Kasumi-1 (cell line): ENCODE measurements around the gene SLC25A19.

Experiments used
- DNase-seq, 2 experiments: peaks; one replicate each; lab custom pipeline; 2025; lab: John Stamatoyannopoulos, UW

Gene SLC25A19

GRCh38 chr17:75241502-75241901, 47.7 kb downstream of the SLC25A19 start:
- no peak for DNase-seq

- no peak for DNase-seq
Observed at GRCh38 chr17:75241143-75241430, 48.1 kb downstream of the SLC25A19 start.

DNA sequence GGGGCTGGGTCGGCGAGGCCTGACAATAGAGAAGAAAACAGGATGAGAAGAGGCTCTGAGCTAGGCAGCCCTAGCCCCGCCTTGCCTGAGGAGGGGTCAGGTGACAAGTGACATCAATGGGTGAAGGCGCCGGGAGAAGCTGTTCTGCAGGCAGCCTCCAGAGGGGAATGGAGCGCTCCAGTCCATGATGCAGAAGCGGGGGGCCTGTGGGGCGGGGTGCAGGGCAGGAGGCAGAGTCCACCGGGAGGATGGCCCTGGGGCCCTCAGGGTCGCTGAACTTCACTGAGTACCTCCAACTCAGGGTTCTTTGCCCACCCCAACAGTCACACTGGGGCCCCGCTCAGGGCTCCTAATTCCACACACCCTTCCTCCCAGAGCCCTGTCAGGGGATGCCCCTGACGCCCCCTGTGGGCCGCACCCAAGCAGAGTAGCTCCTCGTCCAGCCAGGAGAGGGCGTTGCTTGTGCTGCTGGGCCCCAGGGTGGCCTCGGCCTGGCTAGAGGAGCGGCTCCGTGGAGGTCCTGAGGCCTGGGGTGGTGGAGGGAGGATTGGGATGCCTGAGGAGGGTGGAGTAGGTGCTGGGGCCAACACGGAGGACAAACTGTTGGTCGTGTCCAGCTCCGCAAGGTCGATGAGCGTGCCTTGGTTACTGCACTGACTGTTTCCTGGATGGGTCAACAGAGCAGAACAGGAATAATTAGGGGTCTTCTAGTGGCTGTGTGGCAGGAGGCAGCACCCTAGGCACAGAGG, 48.7 kb downstream of the SLC25A19 start:
- peak; percentile 62 to 73 for DNase-seq

- DNase-seq: no peak
Observed at GRCh38 chr17:75239778-75240393, 49.3 kb downstream of the SLC25A19 start.

DNA sequence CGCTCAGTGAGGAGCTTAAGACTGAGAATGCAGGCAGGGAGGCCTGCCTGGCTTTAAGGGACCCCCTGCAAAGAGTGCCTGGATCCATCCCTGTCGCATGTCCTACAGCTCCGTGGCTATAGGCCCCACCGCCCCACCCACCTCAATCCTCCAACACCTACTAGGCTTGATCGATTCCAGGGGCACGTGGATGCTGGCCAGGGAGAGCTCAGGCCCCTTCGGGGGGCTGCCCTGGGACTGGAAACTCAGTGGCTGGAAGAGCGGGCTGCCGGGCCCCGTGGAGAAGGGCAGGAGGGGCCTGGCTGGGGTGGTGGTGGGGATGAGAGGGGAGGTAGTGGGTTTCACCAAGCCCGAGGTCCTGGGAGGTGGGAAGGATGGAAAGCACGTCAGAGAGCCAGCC, 50.0 kb downstream of the SLC25A19 start:
- no peak for DNase-seq

- peak; percentile 88 for DNase-seq
Observed at GRCh38 chr17:75238684-75239191, 50.5 kb downstream of the SLC25A19 start.

DNA sequence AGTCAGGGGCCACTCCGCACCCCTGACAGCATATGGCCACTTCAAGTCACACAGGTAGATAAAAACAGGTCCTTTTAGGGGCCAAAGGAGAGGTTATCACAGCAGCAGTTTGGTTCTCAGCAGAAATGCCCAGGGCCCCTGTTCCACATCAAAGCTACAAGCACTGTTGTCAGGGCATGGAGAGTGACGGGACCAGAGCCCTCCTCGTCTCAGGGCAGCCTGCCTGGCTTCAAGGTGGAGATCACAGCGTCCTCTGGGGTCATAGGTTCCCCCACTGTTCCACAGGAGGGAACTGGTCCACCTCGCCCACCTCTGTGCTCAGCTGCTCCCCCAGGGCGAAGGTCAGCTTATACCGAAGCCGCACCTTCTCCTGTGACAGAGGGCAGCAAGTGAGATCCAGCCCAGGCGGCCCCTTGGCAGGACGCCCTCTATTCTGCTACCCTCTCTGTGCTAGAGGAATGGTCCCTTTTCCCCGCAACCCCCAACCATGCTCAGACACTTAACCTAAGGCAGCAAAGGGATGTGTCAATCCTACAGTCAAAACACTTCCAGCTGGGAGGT, 51.1 kb downstream of the SLC25A19 start:
- DNase-seq: no peak

DNA sequence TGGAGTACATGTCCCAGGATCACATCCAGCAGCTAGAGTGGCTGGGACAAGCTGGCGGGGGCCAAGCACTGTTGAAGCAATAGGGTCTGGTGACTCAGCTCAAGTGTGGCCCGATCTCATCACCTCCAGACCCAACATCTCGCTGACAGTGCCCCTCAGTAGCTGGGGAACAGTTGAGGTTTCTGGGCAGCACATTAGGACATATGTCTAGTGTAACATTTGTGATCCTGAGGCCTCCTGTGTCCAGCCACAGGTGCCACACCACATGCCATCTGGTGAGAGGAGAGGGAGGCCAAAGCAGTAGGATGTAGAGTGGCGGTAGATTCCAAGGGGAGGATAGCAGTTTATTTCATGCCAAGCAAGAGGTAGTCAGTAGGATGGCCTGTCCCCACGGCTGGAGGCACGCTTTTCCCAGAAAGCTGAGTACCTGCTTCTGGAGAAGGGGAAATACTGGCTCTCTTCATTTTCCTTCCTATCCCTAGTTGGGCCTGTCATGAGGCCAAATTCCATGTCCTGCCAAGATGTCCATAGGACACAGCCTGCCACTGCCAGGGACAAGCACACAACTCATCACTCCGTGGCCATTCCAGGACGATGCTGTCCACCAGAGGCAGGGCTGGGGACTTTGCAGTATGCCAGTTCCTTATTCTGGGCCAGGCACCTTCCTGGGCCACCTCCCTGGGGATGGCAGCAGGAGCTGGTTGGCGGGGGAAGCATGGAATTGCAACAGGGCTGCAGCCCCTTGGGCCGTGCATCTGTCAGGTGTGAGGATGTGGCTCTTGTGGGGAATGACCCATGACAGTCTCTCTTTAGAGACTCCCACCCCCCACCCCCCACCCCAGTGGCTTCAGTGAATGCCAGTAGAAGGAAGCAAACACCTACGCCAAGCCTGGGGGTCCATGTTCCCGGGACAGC, 51.9 kb downstream of the SLC25A19 start:
- DNase-seq: no peak

GRCh38 chr17:75232786-75233185, 56.4 kb downstream of the SLC25A19 start:
- no peak for DNase-seq

DNA sequence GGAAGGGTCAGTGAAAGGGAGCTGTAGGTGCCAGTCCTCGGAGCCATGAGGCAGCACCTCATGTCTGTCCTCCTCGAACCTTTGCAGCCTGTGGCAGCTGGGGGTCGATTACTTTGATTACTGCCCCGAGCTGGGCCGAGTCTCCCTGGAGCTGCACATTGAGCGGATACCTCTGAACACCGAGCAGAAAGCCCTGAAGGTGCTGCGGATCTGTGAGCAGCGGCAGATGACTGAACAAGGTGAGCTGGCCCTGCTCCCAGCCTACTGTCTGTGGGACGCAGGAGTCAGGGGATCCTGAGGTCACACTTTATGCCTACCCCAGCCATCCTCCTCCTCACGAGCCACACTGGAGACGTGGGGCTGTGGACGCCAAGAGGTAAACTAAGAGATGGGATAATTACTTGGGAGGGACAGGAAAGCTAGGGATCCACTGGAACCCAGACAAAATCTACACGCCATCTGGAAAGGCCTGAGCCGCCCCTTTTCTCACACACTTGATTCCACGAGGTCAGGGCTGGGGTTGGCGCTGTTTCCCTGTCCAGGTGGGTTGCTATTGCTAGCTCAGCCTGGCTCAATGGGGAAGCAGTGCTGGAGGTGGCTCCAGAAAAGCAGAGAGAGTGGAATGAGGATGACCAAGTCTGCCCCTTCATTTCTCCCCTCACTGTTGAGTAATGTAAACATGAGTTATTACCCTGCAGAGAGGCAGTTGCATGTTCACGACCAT, 57.3 kb downstream of the SLC25A19 start:
- DNase-seq: no peak

DNA sequence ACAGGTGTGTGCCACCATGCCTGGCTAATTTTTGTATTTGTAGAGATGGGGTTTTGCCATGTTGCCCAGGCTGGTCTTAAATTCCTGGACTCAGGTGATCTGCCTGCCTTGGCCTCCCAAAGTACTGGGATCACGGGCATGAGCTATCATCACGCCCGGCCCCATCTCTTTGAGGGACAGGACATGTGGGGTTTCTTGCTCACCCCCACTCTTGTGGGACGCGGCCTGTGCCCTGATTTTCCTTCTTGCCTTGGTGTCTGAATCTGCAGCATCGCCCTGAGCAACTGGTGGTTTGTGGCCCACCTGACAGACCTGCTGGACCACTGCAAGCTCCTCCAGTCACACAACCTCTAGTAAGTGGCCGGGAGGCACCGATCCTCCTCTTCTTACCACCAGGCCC, 58.2 kb downstream of the SLC25A19 start:
- DNase-seq: no peak

DNA sequence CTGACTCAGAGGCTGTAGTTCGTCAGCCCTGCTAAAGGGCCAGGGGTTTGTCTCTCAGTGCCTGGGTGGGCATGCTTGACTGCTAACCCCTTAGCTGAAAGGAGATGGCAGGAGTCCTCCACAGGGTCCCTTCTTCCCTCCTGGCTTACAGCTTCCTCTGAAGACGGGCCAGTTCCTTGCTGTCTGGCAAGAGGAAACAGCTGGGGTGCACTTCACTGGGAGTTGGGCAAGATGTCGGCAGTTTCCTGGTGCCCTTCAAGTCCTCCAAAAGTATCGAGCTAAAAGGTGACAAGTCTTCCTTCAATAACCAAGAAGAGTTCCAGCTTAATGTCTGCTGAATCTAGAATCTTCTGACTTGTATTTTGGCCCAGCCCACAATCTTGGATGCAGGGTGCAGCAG, 60.4 kb downstream of the SLC25A19 start:
- DNase-seq: peak; percentile 84 to 86

DNA sequence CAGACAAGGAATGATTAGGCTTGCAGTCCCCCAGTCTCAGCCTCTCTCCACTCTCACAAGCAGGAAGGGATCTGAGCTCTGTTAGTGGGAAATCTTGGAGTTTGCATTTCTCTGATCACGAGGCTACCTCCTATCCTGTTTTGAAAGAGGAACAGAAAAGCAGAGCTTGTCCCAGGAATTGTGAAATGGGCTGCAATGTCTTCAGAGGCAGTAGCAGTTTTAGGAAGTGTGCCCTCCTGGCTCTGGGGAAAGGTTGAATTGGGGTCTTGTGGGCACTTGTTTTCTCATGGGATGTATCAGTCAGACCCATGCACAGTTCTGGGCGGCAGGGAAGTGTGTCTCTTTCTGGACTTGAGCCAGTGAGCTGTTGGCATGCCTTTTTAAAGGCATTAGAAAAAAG, 60.9 kb downstream of the SLC25A19 start:
- peak; percentile 65 to 66 for DNase-seq

DNA sequence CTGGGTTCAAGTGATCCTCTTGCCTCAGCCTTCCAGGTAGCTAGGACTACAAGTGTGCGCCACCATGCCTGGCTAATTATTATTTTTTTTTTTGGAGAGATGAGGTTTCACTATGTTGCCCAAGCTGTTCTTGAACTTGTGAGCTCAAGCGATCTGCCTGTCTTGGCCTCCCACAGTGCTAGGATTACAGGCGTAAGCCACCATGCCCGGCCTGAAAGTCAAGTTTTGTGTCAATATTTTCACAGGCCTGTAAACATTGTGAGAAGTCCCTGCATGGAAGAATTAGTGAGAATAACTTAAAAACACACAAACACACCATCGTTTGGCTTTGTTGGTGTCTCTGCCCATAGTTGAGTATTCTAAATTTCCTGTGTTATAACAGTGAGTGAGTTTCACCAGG, 61.5 kb downstream of the SLC25A19 start:
- DNase-seq: no peak

- DNase-seq: no peak
Observed at GRCh38 chr17:75225016-75225415, 64.2 kb downstream of the SLC25A19 start.
